ENCODE results near the gene STXBP6.
"Not testable (repeated sequence)": the region's sequence is repeated elsewhere in the genome, so short reads cannot be mapped to it uniquely, and the experiment has no call there.

Gene STXBP6

GRCh38 chr14:24979725-24980239 lies 70.2 kb downstream of the STXBP6 start:
- Mint-ChIP-seq H3K36me3 (ENCODE audit: insufficient read depth) (no peaks in the 10 kb centered on the region), H3K4me1 (ENCODE audit: low read depth in 2 of 2) (no peaks in the 10 kb centered on the region), H3K9me3 (no peaks in the 10 kb centered on the region), H3K27ac (no peak overlapping the region), H3K4me3 (no peak overlapping the region), H3K27me3 (peaks cover 65 to 73% of the 10 kb centered on the region in 2 donors)
- ATAC-seq (replicated peaks) (no peak), DNase-seq (no peak)

- Mint-ChIP-seq H3K4me1 (ENCODE audit: low read depth in 2 of 2) (no peaks in the 10 kb centered on the region), H3K27me3 (peaks cover 61 to 73% of the 10 kb centered on the region in 2 donors), H3K27ac (no peak overlapping the region), H3K9me3 (no peaks in the 10 kb centered on the region), H3K4me3 (no peak overlapping the region), H3K36me3 (ENCODE audit: insufficient read depth) (no peaks in the 10 kb centered on the region)
- DNase-seq = no peak
- ATAC-seq (replicated peaks) = no peak
These were observed 70.9 kb downstream of the STXBP6 start for GRCh38 chr14:24978862-24979724.

- H3K9me3 Mint-ChIP-seq = no peaks in the 10 kb centered on the region
- no peak overlapping the region for H3K27ac Mint-ChIP-seq
- peaks cover 41 to 60% of the 10 kb centered on the region in 2 donors for H3K27me3 Mint-ChIP-seq
- DNase-seq (no peak), ATAC-seq (replicated peaks) (no peak)
- no peaks in the 10 kb centered on the region for H3K36me3 Mint-ChIP-seq (ENCODE audit: insufficient read depth)
- no peak overlapping the region for H3K4me3 Mint-ChIP-seq
- H3K4me1 Mint-ChIP-seq (ENCODE audit: low read depth in 2 of 2) = no peaks in the 10 kb centered on the region
These were observed 73.3 kb downstream of the STXBP6 start for GRCh38 chr14:24976602-24977001.

- Mint-ChIP-seq H3K27me3 (peaks cover 37 to 54% of the 10 kb centered on the region in 2 donors), H3K36me3 (ENCODE audit: insufficient read depth) (no peaks in the 10 kb centered on the region), H3K9me3 (no peaks in the 10 kb centered on the region), H3K4me1 (ENCODE audit: low read depth in 2 of 2) (no peaks in the 10 kb centered on the region), H3K27ac (no peak overlapping the region), H3K4me3 (no peak overlapping the region)
- ATAC-seq (replicated peaks) = no peak
- DNase-seq = no peak
These were observed 74.6 kb downstream of the STXBP6 start for GRCh38 chr14:24975393-24975792.

- ATAC-seq (replicated peaks) = no peak
- no peaks in the 10 kb centered on the region for H3K4me1 Mint-ChIP-seq (ENCODE audit: low read depth in 2 of 2)
- H3K27me3 Mint-ChIP-seq = peaks cover 35 to 53% of the 10 kb centered on the region in 2 donors
- H3K9me3 Mint-ChIP-seq = no peaks in the 10 kb centered on the region
- H3K4me3 Mint-ChIP-seq = no peak overlapping the region
- DNase-seq = no peak
- H3K27ac Mint-ChIP-seq = no peak overlapping the region
- no peaks in the 10 kb centered on the region for H3K36me3 Mint-ChIP-seq (ENCODE audit: insufficient read depth)
These were observed 75.2 kb downstream of the STXBP6 start for GRCh38 chr14:24974591-24975374.

GRCh38 chr14:24972844-24973243 lies 77.1 kb downstream of the STXBP6 start:
- Mint-ChIP-seq H3K4me1 (ENCODE audit: low read depth in 2 of 2) (no peaks in the 10 kb centered on the region), H3K27me3 (peaks cover 20 to 39% of the 10 kb centered on the region in 2 donors), H3K27ac (no peak overlapping the region), H3K36me3 (ENCODE audit: insufficient read depth) (no peaks in the 10 kb centered on the region), H3K4me3 (no peak overlapping the region), H3K9me3 (no peaks in the 10 kb centered on the region)
- DNase-seq (no peak), ATAC-seq (replicated peaks) (no peak)

- H3K27me3 Mint-ChIP-seq = peaks cover 21 to 41% of the 10 kb centered on the region in 2 donors
- DNase-seq = no peak
- no peaks in the 10 kb centered on the region for H3K4me1 Mint-ChIP-seq (ENCODE audit: low read depth in 2 of 2)
- H3K27ac Mint-ChIP-seq = no peak overlapping the region
- no peaks in the 10 kb centered on the region for H3K9me3 Mint-ChIP-seq
- H3K36me3 Mint-ChIP-seq (ENCODE audit: insufficient read depth) = no peaks in the 10 kb centered on the region
- ATAC-seq (replicated peaks) = no peak
- no peak overlapping the region for H3K4me3 Mint-ChIP-seq
These were observed 78.7 kb downstream of the STXBP6 start for GRCh38 chr14:24971255-24971654.

- Mint-ChIP-seq H3K27ac (no peak overlapping the region), H3K27me3 (peaks cover 9 to 27% of the 10 kb centered on the region in 2 donors), H3K4me1 (ENCODE audit: low read depth in 2 of 2) (no peaks in the 10 kb centered on the region), H3K4me3 (no peak overlapping the region), H3K36me3 (ENCODE audit: insufficient read depth) (no peaks in the 10 kb centered on the region), H3K9me3 (no peaks in the 10 kb centered on the region)
- ATAC-seq (replicated peaks) (no peak), DNase-seq (no peak)
These were observed 83.4 kb downstream of the STXBP6 start for GRCh38 chr14:24966579-24966964.

GRCh38 chr14:24965934-24966578 lies 83.9 kb downstream of the STXBP6 start:
- H3K4me3 Mint-ChIP-seq = no peak overlapping the region
- H3K27me3 Mint-ChIP-seq = peaks cover 9 to 27% of the 10 kb centered on the region in 2 donors
- ATAC-seq (replicated peaks) (no peak), DNase-seq (no peak)
- H3K27ac Mint-ChIP-seq = no peak overlapping the region
- H3K36me3 Mint-ChIP-seq (ENCODE audit: insufficient read depth) = no peaks in the 10 kb centered on the region
- H3K9me3 Mint-ChIP-seq = no peaks in the 10 kb centered on the region
- H3K4me1 Mint-ChIP-seq (ENCODE audit: low read depth in 2 of 2) = no peaks in the 10 kb centered on the region

- no peaks in the 10 kb centered on the region for H3K9me3 Mint-ChIP-seq
- H3K36me3 Mint-ChIP-seq (ENCODE audit: insufficient read depth) = no peaks in the 10 kb centered on the region
- H3K27ac Mint-ChIP-seq = no peak overlapping the region
- peaks cover 9 to 25% of the 10 kb centered on the region in 2 donors for H3K27me3 Mint-ChIP-seq
- H3K4me1 Mint-ChIP-seq (ENCODE audit: low read depth in 2 of 2) = no peaks in the 10 kb centered on the region
- no peak for DNase-seq
- no peak for ATAC-seq (replicated peaks)
- no peak overlapping the region for H3K4me3 Mint-ChIP-seq
These were observed 84.4 kb downstream of the STXBP6 start for GRCh38 chr14:24965578-24965933.

- no peak for ATAC-seq (replicated peaks)
- Mint-ChIP-seq H3K27me3 (peaks cover 9 to 20% of the 10 kb centered on the region in 2 donors), H3K9me3 (no peaks in the 10 kb centered on the region), H3K4me1 (ENCODE audit: low read depth in 2 of 2) (no peaks in the 10 kb centered on the region), H3K36me3 (ENCODE audit: insufficient read depth) (no peaks in the 10 kb centered on the region), H3K27ac (no peak overlapping the region), H3K4me3 (no peak overlapping the region)
- DNase-seq = no peak
These were observed 85.4 kb downstream of the STXBP6 start for GRCh38 chr14:24964591-24964990.

GRCh38 chr14:24964048-24964447 lies 85.9 kb downstream of the STXBP6 start:
- no peaks in the 10 kb centered on the region for H3K4me1 Mint-ChIP-seq (ENCODE audit: low read depth in 2 of 2)
- ATAC-seq (replicated peaks) (no peak), DNase-seq (no peak)
- H3K4me3 Mint-ChIP-seq = no peak overlapping the region
- H3K9me3 Mint-ChIP-seq = no peaks in the 10 kb centered on the region
- no peak overlapping the region for H3K27ac Mint-ChIP-seq
- no peaks in the 10 kb centered on the region for H3K36me3 Mint-ChIP-seq (ENCODE audit: insufficient read depth)
- H3K27me3 Mint-ChIP-seq = peaks cover 9 to 23% of the 10 kb centered on the region in 2 donors

- not testable (repeated sequence) for H3K27ac Mint-ChIP-seq; H3K36me3 Mint-ChIP-seq (ENCODE audit: insufficient read depth); ATAC-seq (replicated peaks); H3K4me1 Mint-ChIP-seq (ENCODE audit: low read depth in 2 of 2); H3K9me3 Mint-ChIP-seq; DNase-seq; H3K4me3 Mint-ChIP-seq
- peaks cover 9 to 29% of the 10 kb centered on the region in 2 donors for H3K27me3 Mint-ChIP-seq
These were observed 87.8 kb downstream of the STXBP6 start for GRCh38 chr14:24962118-24962517.
